Adrenal gland (tissue), 19 donors: ENCODE results near the gene ACTG1. TPM values are rescaled to one million over a fixed set of nuclear protein-coding genes. Genes with fewer than 3 reads are reported as not detected.

Experiments
- DNase-seq, 7 donors: peaks; one replicate each; pipeline ENCODE4 v3.0.0-alpha.2; 2019 to 2020
- H3K27ac ChIP-seq, 5 donors: fragments of 200-600 bp; sonication (generic) in 4 of 5; 1 replicate in 3 of 5; 2 replicates in 2 of 5; pipeline versions ENCODE4 v1.5.1 to v1.8.0; 2016 to 2020; ENCODE audit warnings: mild to moderate bottlenecking in 1 of 5
- H3K27me3 ChIP-seq: fragments of 200-600 bp; 2 replicates; pipeline ENCODE4 v1.8.0; 2021
- H3K36me3 ChIP-seq, 2 donors: fragments of 200-600 bp; replicated peaks in 1 of 2; 1 replicate in 1 of 2; 2 replicates in 1 of 2; pipeline versions ENCODE4 v1.5.1 to v1.8.0; 2018 to 2022
- H3K4me1 ChIP-seq, 2 donors: fragments of 200-600 bp; replicated peaks in 1 of 2; 1 replicate in 1 of 2; 2 replicates in 1 of 2; pipeline versions ENCODE4 v1.5.1 to v1.8.0; 2018 to 2021
- H3K4me3 ChIP-seq, 4 donors: fragments of 200-600 bp; sonication (generic) in 3 of 4; one replicate each; pipeline ENCODE4 v1.5.1; 2016 to 2018
- H3K9me3 ChIP-seq, 3 donors: fragments of 200-600 bp; sonication (generic) in 1 of 3; replicated peaks in 1 of 3; 1 replicate in 2 of 3; 2 replicates in 1 of 3; pipeline versions ENCODE4 v1.5.1 to v1.8.0; 2016 to 2021
- POLR2A ChIP-seq, 2 donors: fragments of 450-650 bp; IDR thresholded peaks; one replicate each; pipeline ENCODE4 v1.6.1; 2017; ENCODE audit warnings: antibody characterized with exemption in 2 of 2, mild to moderate bottlenecking in 2 of 2, moderate library complexity in 1 of 2
- WGBS, 4 donors: extraction: QIAGEN DNeasy Blood & Tissue Kit in 2 of 4; methylation state at CpG; one replicate each; pipeline versions ENCODE4 v1.1.5 to v1.1.7; 2013 to 2017; 5-methylcytosine and 5-hydroxymethylcytosine counted together
- intact Hi-C, 2 donors: fragments of 100-400 bp; cut with DNase I; formaldehyde crosslinking; loops; one replicate each; pipeline versions ENCODE4 v1.14.1 to v1.15.0; 2022 to 2023
- long read RNA-seq, 10 donors: library from polyadenylated mRNA in 3 of 10; unstranded in 2 of 10; stranded (forward) in 1 of 10; transcript quantifications; one replicate each; pipeline ENCODE4 v2.0.0 and lab custom pipeline, GENCODE V29; 2021 to 2026
- polyA plus RNA-seq, 3 donors: library from polyadenylated mRNA; stranded (reverse); fragments of 200-250 nt in 2 of 3; fragments of 350-450 nt in 1 of 3; fragmentation: Illumina TruSeq in 1 of 3; extraction: RNeasy Lipid Tissue Mini Kit (QIAGEN cat#74804) in 1 of 3; gene quantifications; one replicate each; pipeline ENCODE4 v1.2.3, GENCODE V29; 2013 to 2014
- total RNA-seq, 9 donors: library from RNA; depleted of rRNA in 4 of 9; stranded (reverse); fragments of >200 nt in 4 of 9; fragments of 120-200 nt in 1 of 9; fragmentation: NEBNext Ultra II Directional in 1 of 9; extraction: Animal tissue kit (Norgen Biotek cat#: 25700) in 1 of 9; gene quantifications; one replicate each; pipeline versions ENCODE4 v1.1.0 to v1.2.4, GENCODE V29; 2013 to 2023
- TF ChIP-seq, protein P1 (sequence below), 6 experiments: fragments of 450-650 bp in 4 of 6; fragments of 200-600 bp in 2 of 6; sonication (generic) in 1 of 6; IDR thresholded peaks; 1 replicate in 5 of 6; 2 replicates in 1 of 6; pipeline versions ENCODE4 v1.5.1 to v1.8.0; 2016 to 2021; ENCODE audit warnings: antibody characterized with exemption in 6 of 6, mild to moderate bottlenecking in 2 of 6, moderate library complexity in 1 of 6
- donor health status: healthy with polysubstance abuse.
- donor health status: Bipolar disorder and iron deficiency.
- donor health status: DM: yes; HTN: yes; CAD: no.
- donor health status: DM: no; HTN: no; CAD: no.
- donor health status: DM: no; HTN: no; CAD: no.
- donor health status: DM: yes; HTN: yes; CAD: no.

The ACTG1 gene
- total RNA-seq (1,000 to 10,000 TPM in 8 of 9 donors, 100 to 1,000 TPM in 1; 842 to 6,446 (median 2,440) TPM), polyA plus RNA-seq (1,000 to 10,000 TPM in 2 of 3 donors, 100 to 1,000 TPM in 1; 828 to 1,140 (median 1,059) TPM)
- long read RNA-seq, donor 1, transcript ACTG1-210 (5 exons, 2,256 nt) = minor isoform, 96 of 1,370 reads
- long read RNA-seq, donor 1, transcript ACTG1-212 (4 exons, 1,698 nt) = minor isoform, 63 of 1,370 reads
- long read RNA-seq, donor 1, transcript ACTG1-214 (7 exons, 1,720 nt) = minor isoform, 120 of 1,370 reads
- long read RNA-seq, donor 1, transcript ACTG1-206 (6 exons, 1,919 nt) = major isoform, 386 of 1,370 reads
- long read RNA-seq, donor 1, partial matches to known transcripts = 651 of 1,370 reads
- long read RNA-seq, donor 1, other reads (novel, unspliced or antisense) = 8 of 1,370 reads
- long read RNA-seq, donor 2, transcript ACTG1-214 (7 exons, 1,720 nt) = minor isoform, 45 of 745 reads
- long read RNA-seq, donor 2, transcript ACTG1-210 (5 exons, 2,256 nt) = minor isoform, 40 of 745 reads
- long read RNA-seq, donor 2, transcript ACTG1-212 (4 exons, 1,698 nt) = minor isoform, 37 of 745 reads
- long read RNA-seq, donor 2, transcript ACTG1-206 (6 exons, 1,919 nt) = major isoform, 224 of 745 reads
- long read RNA-seq, donor 2, partial matches to known transcripts = 361 of 745 reads
- long read RNA-seq, donor 2, other reads (novel, unspliced or antisense) = 14 of 745 reads
- long read RNA-seq, donor 3, transcript ACTG1-214 (7 exons, 1,720 nt) = minor isoform, 199 of 1,142 reads
- long read RNA-seq, donor 3, transcript ACTG1-207 (3 exons, 1,678 nt) = minor isoform, 38 of 1,142 reads
- long read RNA-seq, donor 3, transcript ACTG1-212 (4 exons, 1,698 nt) = minor isoform, 64 of 1,142 reads
- long read RNA-seq, donor 3, transcript ACTG1-206 (6 exons, 1,919 nt) = major isoform, 215 of 1,142 reads
- long read RNA-seq, donor 3, partial matches to known transcripts = 572 of 1,142 reads
- long read RNA-seq, donor 3, other reads (novel, unspliced or antisense) = 27 of 1,142 reads
- long read RNA-seq, donor 4, transcript ACTG1-212 (4 exons, 1,698 nt) = minor isoform, 8 of 821 reads
- long read RNA-seq, donor 4, transcript ACTG1-206 (6 exons, 1,919 nt) = major isoform, 730 of 821 reads
- long read RNA-seq, donor 4, transcript ACTG1-214 (7 exons, 1,720 nt) = minor isoform, 30 of 821 reads
- long read RNA-seq, donor 4, transcript ACTG1-210 (5 exons, 2,256 nt) = minor isoform, 15 of 821 reads
- long read RNA-seq, donor 4, partial matches to known transcripts = 13 of 821 reads
- long read RNA-seq, donor 4, other reads (novel, unspliced or antisense) = 18 of 821 reads
- long read RNA-seq, donor 5, transcript ACTG1-206 (6 exons, 1,919 nt) = major isoform, 1,965 of 2,278 reads
- long read RNA-seq, donor 5, transcript ACTG1-212 (4 exons, 1,698 nt) = minor isoform, 106 of 2,278 reads
- long read RNA-seq, donor 5, transcript ACTG1-210 (5 exons, 2,256 nt) = minor isoform, 38 of 2,278 reads
- long read RNA-seq, donor 5, transcript ACTG1-207 (3 exons, 1,678 nt) = minor isoform, 41 of 2,278 reads
- long read RNA-seq, donor 5, partial matches to known transcripts = 34 of 2,278 reads
- long read RNA-seq, donor 5, other reads (novel, unspliced or antisense) = 48 of 2,278 reads
- long read RNA-seq, donor 6, transcript ACTG1-210 (5 exons, 2,256 nt) = minor isoform, 19 of 793 reads
- long read RNA-seq, donor 6, transcript ACTG1-206 (6 exons, 1,919 nt) = major isoform, 682 of 793 reads
- long read RNA-seq, donor 6, transcript ACTG1-212 (4 exons, 1,698 nt) = minor isoform, 11 of 793 reads
- long read RNA-seq, donor 6, transcript ACTG1-214 (7 exons, 1,720 nt) = minor isoform, 21 of 793 reads
- long read RNA-seq, donor 6, partial matches to known transcripts = 8 of 793 reads
- long read RNA-seq, donor 6, other reads (novel, unspliced or antisense) = 40 of 793 reads
- long read RNA-seq, donor 7, transcript ACTG1-207 (3 exons, 1,678 nt) = minor isoform, 37 of 691 reads
- long read RNA-seq, donor 7, transcript ACTG1-214 (7 exons, 1,720 nt) = minor isoform, 32 of 691 reads
- long read RNA-seq, donor 7, transcript ACTG1-210 (5 exons, 2,256 nt) = minor isoform, 63 of 691 reads
- long read RNA-seq, donor 7, transcript ACTG1-206 (6 exons, 1,919 nt) = major isoform, 194 of 691 reads
- long read RNA-seq, donor 7, partial matches to known transcripts = 337 of 691 reads
- long read RNA-seq, donor 7, other reads (novel, unspliced or antisense) = 5 of 691 reads
- long read RNA-seq, donor 8, transcript ACTG1-212 (4 exons, 1,698 nt) = minor isoform, 38 of 1,392 reads
- long read RNA-seq, donor 8, transcript ACTG1-214 (7 exons, 1,720 nt) = minor isoform, 48 of 1,392 reads
- long read RNA-seq, donor 8, transcript ACTG1-206 (6 exons, 1,919 nt) = major isoform, 610 of 1,392 reads
- long read RNA-seq, donor 8, transcript ACTG1-210 (5 exons, 2,256 nt) = minor isoform, 219 of 1,392 reads
- long read RNA-seq, donor 8, partial matches to known transcripts = 411 of 1,392 reads
- long read RNA-seq, donor 8, other reads (novel, unspliced or antisense) = 40 of 1,392 reads
- long read RNA-seq, donor 9, transcript ACTG1-207 (3 exons, 1,678 nt) = minor isoform, 25 of 586 reads
- long read RNA-seq, donor 9, transcript ACTG1-212 (4 exons, 1,698 nt) = minor isoform, 40 of 586 reads
- long read RNA-seq, donor 9, transcript ACTG1-206 (6 exons, 1,919 nt) = minor isoform, 94 of 586 reads
- long read RNA-seq, donor 9, transcript ACTG1-214 (7 exons, 1,720 nt) = major isoform, 103 of 586 reads
- long read RNA-seq, donor 9, partial matches to known transcripts = 311 of 586 reads
- long read RNA-seq, donor 9, other reads (novel, unspliced or antisense) = 0 of 586 reads
- long read RNA-seq, donor 10, transcript ACTG1-212 (4 exons, 1,698 nt) = minor isoform, 44 of 1,197 reads
- long read RNA-seq, donor 10, transcript ACTG1-206 (6 exons, 1,919 nt) = major isoform, 431 of 1,197 reads
- long read RNA-seq, donor 10, transcript ACTG1-210 (5 exons, 2,256 nt) = minor isoform, 205 of 1,197 reads
- long read RNA-seq, donor 10, transcript ACTG1-207 (3 exons, 1,678 nt) = minor isoform, 26 of 1,197 reads
- long read RNA-seq, donor 10, partial matches to known transcripts = 461 of 1,197 reads
- long read RNA-seq, donor 10, other reads (novel, unspliced or antisense) = 6 of 1,197 reads

DNA sequence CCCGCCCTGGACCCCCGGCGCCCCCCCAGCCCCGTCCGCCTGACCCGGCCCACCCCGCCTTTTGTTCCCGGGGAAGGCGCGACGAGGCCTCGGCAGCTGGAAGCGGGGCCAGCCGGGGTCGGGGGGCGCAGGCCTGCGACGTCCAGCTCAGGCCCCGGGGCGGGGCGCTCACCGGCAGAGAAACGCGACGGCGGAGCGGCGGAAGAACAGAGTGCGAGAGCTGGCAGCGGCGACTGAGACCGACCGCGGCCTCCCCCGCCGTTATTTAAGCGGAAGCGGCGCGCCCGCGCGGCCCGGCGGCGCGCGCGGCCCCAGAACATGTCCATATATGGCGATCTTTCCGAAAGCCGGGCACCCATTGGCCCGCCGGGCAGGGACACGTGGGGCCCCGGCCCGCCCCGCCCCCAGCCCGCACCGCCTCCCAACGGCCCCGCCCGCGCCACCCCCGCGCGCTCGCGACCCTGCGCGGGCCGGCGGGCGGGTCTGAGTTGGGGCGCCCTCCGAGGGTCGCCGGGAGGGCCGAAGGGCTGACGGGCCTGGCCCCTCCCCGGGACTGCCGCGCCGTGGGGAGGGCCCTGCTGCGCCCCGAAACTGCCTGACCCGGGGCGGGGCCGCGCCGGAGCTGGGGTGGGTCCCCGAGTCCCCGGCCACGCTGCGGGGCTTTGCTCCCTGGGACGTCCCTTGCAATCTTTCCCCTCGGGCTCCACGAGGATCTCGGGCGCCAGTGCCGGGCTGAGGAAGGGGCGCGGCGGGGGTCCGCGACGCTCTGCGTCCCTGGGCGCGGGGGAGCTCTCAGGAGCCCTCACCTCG lies at the start of gene ACTG1:
Gene ACTG1, minus strand, starts transcription at position 238 of the 810 bp plus-strand sequence. CDS start 445 bp downstream, outside the sequence.
- Histone ChIP-seq H3K4me1 (peaks cover 28 to 53% of the 10 kb centered on the region in 2 donors), H3K4me3 (peak within 1 kb of the TSS; percentile 48 to 95 (median 88)), H3K9me3 (no peaks in the 10 kb centered on the region), H3K36me3 (peaks cover 0 to 32% of the 10 kb centered on the region in 2 donors), H3K27me3 (no peaks in the 10 kb centered on the region), H3K27ac (peak within 1 kb of the TSS; percentile 86 to 99 (median 88))
- WGBS, 4 donors = 0 to 3% (median 2%) methylated on average over 17 to 111 of the region's 111 CpGs
- TF ChIP-seq, protein P1, sequence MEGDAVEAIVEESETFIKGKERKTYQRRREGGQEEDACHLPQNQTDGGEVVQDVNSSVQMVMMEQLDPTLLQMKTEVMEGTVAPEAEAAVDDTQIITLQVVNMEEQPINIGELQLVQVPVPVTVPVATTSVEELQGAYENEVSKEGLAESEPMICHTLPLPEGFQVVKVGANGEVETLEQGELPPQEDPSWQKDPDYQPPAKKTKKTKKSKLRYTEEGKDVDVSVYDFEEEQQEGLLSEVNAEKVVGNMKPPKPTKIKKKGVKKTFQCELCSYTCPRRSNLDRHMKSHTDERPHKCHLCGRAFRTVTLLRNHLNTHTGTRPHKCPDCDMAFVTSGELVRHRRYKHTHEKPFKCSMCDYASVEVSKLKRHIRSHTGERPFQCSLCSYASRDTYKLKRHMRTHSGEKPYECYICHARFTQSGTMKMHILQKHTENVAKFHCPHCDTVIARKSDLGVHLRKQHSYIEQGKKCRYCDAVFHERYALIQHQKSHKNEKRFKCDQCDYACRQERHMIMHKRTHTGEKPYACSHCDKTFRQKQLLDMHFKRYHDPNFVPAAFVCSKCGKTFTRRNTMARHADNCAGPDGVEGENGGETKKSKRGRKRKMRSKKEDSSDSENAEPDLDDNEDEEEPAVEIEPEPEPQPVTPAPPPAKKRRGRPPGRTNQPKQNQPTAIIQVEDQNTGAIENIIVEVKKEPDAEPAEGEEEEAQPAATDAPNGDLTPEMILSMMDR (IDR thresholded peaks at IDR 0.05) = no peak
- TF ChIP-seq POLR2A (IDR thresholded peaks at IDR 0.05) = peak; percentile 95 to 97
- DNase-seq = peak; percentile 93 to 97 (median 94)
- intact Hi-C loops = loop anchor here (10.0 kb wide), 1 partner anchor 92 kb away; no protein-coding TSS in a partner anchor

DNA sequence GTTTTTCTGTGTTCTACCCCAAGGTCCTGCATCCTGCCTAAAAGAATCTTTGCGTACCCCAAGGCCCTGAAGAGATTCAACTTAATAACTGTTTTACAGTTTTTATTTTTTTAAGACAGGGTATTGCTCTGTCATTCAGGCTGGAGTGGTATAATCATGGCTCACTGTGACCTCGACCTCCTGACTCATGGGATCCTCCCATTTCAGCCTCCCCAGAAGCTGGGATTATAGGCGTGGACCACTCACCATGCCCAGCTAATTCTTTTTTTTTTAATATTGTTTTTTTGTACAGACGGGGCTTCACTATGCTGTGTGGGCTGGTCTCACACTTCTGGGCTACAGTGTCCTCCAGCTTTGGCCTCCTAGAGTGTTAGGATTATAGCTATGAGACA lies 48.9 kb upstream of the ACTG1 start:
- no peak for DNase-seq
- WGBS, 4 donors = 66 to 87% (median 77%) methylated on average over 4 of the region's 4 CpGs

More for the DNA sequence above, 48.9 kb upstream of the ACTG1 start:
- Histone ChIP-seq H3K4me3 (no peak overlapping the region), H3K27me3 (no peaks in the 10 kb centered on the region), H3K9me3 (no peaks in the 10 kb centered on the region), H3K36me3 (peaks cover 0 to 90% of the 10 kb centered on the region in 2 donors), H3K27ac (no peak overlapping the region), H3K4me1 (peaks cover 9 to 12% of the 10 kb centered on the region in 2 donors)
- TF ChIP-seq POLR2A (IDR thresholded peaks at IDR 0.05) = no peak
- TF ChIP-seq, protein P1 (IDR thresholded peaks at IDR 0.05) = no peak
- intact Hi-C loops = no loop called here
